ENCODE measurements around the gene ZNF440.

DNA sequence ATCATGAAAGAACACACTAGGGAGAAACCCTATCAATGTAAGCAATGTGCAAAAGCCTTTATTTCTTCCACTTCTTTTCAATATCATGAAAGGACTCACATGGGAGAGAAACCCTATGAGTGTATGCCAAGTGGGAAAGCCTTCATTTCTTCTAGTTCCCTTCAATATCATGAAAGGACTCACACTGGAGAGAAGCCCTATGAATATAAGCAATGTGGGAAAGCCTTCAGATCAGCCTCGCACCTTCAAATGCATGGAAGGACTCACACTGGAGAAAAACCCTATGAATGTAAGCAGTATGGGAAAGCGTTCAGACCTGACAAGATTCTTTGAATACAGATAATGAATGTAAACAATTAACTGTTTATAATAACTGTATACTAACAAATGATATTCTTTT is 19.5 kb downstream of the ZNF440 start:
- TF ChIP-seq EZH2 (IDR thresholded peaks at IDR 0.05; ENCODE audit: borderline replicate concordance, low read length): no peak
- TF ChIP-seq, protein P1, sequence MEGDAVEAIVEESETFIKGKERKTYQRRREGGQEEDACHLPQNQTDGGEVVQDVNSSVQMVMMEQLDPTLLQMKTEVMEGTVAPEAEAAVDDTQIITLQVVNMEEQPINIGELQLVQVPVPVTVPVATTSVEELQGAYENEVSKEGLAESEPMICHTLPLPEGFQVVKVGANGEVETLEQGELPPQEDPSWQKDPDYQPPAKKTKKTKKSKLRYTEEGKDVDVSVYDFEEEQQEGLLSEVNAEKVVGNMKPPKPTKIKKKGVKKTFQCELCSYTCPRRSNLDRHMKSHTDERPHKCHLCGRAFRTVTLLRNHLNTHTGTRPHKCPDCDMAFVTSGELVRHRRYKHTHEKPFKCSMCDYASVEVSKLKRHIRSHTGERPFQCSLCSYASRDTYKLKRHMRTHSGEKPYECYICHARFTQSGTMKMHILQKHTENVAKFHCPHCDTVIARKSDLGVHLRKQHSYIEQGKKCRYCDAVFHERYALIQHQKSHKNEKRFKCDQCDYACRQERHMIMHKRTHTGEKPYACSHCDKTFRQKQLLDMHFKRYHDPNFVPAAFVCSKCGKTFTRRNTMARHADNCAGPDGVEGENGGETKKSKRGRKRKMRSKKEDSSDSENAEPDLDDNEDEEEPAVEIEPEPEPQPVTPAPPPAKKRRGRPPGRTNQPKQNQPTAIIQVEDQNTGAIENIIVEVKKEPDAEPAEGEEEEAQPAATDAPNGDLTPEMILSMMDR (conservative IDR thresholded peaks at IDR 0.05 in 1 of 2, IDR thresholded peaks at IDR 0.05 in 1 of 2; ENCODE audit: extremely low read depth in 1 of 2, insufficient read depth in 1 of 2, low read depth in 1 of 2, low read length in 2 of 2): no peak

Measured in mammary epithelial cell (primary cell).